ENCODE results near the gene MAVS.

MAVS gene

GRCh38 chr20:3865152-3865886 is 18.7 kb downstream of the MAVS start:
- CTCF ChIA-PET, result no interaction called here
- POLR2A ChIA-PET (ENCODE audit: low non-redundant PET), result no interaction called here
- no peak for TF ChIP-seq CTCF (conservative IDR thresholded peaks at IDR 0.05; ENCODE audit: low read depth)
- H3K27ac ChIP-seq, result peak overlapping the region; percentile 54
- no peak for DNase-seq (ENCODE audit: low spot score)

GRCh38 chr20:3865887-3866407 is 19.3 kb downstream of the MAVS start:
- POLR2A ChIA-PET (ENCODE audit: low non-redundant PET), result no interaction called here
- H3K27ac ChIP-seq, result peak overlapping the region; percentile 54
- DNase-seq (ENCODE audit: low spot score), result no peak
- CTCF ChIA-PET, result no interaction called here
- no peak for TF ChIP-seq CTCF (conservative IDR thresholded peaks at IDR 0.05; ENCODE audit: low read depth)

GRCh38 chr20:3866464-3866863 is 19.8 kb downstream of the MAVS start:
- ChIA-PET POLR2A (ENCODE audit: low non-redundant PET) (no interaction called here), CTCF (no interaction called here)
- no peak for DNase-seq (ENCODE audit: low spot score)
- H3K27ac ChIP-seq, result peak overlapping the region; percentile 54
- TF ChIP-seq CTCF (conservative IDR thresholded peaks at IDR 0.05; ENCODE audit: low read depth), result no peak

- ChIA-PET POLR2A (ENCODE audit: low non-redundant PET) (interaction anchor here (0.6 kb wide), 2 partner anchors 17 to 28 kb away, joined by 3 to 7 read pairs; no protein-coding TSS in a partner anchor), CTCF (interaction anchor here (0.8 kb wide), 1 partner anchor 47 kb away, joined by 3 read pairs; the partner anchor contains the start of gene AP5S1)
- peak overlapping the region; percentile 54 for H3K27ac ChIP-seq
- TF ChIP-seq CTCF (conservative IDR thresholded peaks at IDR 0.05; ENCODE audit: low read depth), result no peak
- no peak for DNase-seq (ENCODE audit: low spot score)
These were observed 21.2 kb downstream of the MAVS start for GRCh38 chr20:3867802-3868201.

GRCh38 chr20:3869839-3870634 is 23.4 kb downstream of the MAVS start:
- POLR2A ChIA-PET (ENCODE audit: low non-redundant PET), result interaction anchor here (0.6 kb wide), 1 partner anchor 295 kb away, joined by 6 read pairs; no protein-coding TSS in a partner anchor
- TF ChIP-seq CTCF (conservative IDR thresholded peaks at IDR 0.05; ENCODE audit: low read depth), result no peak
- DNase-seq (ENCODE audit: low spot score), result no peak
- CTCF ChIA-PET, result no interaction called here
- H3K27ac ChIP-seq, result peak overlapping the region; percentile 35

GRCh38 chr20:3871550-3872265 is 25.1 kb downstream of the MAVS start:
- peak; percentile 50 for DNase-seq (ENCODE audit: low spot score)
- peak overlapping the region; percentile 19; the same call in 1 of the 2 replicates for H3K27ac ChIP-seq
- POLR2A ChIA-PET (ENCODE audit: low non-redundant PET), result no interaction called here
- TF ChIP-seq CTCF (conservative IDR thresholded peaks at IDR 0.05; ENCODE audit: low read depth), result no peak
- CTCF ChIA-PET, result no interaction called here
